Choroid plexus epithelial cell (primary cell): ENCODE data around the gene CELF2.
A peak's percentile ranks its signal among the peaks of the same experiment; 100 is the strongest.

Experiments
- DNase-seq: peaks from one replicate; pipeline ENCODE4 v3.0.0-alpha.2; 2010; ENCODE audit warnings: low read depth
- H3K4me3 ChIP-seq: 2 replicates; pipeline ENCODE4 v1.5.1; 2011; ENCODE audit warnings: low read depth, mild to moderate bottlenecking, control low read depth, low read length, moderate library complexity
- CTCF ChIP-seq: conservative IDR thresholded peaks from 2 replicates; pipeline ENCODE4 v1.5.1; 2011; ENCODE audit warnings: low read depth, mild to moderate bottlenecking, control low read depth, inconsistent platforms, low read length, moderate library complexity

Gene CELF2

GRCh38 chr10:11197266-11197712 is 179.6 kb downstream of the CELF2 start:
- no peak for DNase-seq
- no peak for TF ChIP-seq CTCF
- no peak overlapping the region for H3K4me3 ChIP-seq

DNA sequence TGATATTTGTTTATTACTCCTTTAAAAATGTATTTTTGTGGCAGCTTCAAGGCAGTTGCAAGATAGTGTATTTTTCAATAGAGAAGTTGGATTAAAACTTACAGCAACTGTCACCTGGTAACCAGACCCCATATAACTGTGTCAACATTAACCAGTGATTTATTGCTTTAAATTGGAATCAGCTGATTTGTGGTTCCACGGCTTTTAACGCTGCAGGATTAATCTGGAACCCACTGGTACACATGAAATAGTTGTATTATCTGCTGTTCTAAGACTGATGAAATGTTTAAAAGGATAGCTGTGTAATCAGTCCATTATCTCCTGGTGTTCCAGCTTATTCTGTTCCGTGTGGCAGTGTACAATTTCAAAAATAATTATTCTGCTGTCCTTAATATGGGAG is 180.2 kb downstream of the CELF2 start:
- H3K4me3 ChIP-seq, result no peak overlapping the region
- TF ChIP-seq CTCF, result no peak
- DNase-seq, result no peak

- H3K4me3 ChIP-seq, result no peak overlapping the region
- no peak for DNase-seq
- TF ChIP-seq CTCF, result no peak
Observed at GRCh38 chr10:11201911-11202310, 184.2 kb downstream of the CELF2 start.

GRCh38 chr10:11204351-11204942 is 186.8 kb downstream of the CELF2 start:
- DNase-seq, result peak; percentile 27
- no peak for TF ChIP-seq CTCF
- peak overlapping the region; percentile 28 for H3K4me3 ChIP-seq

GRCh38 chr10:11205030-11205772 is 187.5 kb downstream of the CELF2 start:
- no peak overlapping the region for H3K4me3 ChIP-seq
- no peak for DNase-seq
- TF ChIP-seq CTCF, result no peak

DNA sequence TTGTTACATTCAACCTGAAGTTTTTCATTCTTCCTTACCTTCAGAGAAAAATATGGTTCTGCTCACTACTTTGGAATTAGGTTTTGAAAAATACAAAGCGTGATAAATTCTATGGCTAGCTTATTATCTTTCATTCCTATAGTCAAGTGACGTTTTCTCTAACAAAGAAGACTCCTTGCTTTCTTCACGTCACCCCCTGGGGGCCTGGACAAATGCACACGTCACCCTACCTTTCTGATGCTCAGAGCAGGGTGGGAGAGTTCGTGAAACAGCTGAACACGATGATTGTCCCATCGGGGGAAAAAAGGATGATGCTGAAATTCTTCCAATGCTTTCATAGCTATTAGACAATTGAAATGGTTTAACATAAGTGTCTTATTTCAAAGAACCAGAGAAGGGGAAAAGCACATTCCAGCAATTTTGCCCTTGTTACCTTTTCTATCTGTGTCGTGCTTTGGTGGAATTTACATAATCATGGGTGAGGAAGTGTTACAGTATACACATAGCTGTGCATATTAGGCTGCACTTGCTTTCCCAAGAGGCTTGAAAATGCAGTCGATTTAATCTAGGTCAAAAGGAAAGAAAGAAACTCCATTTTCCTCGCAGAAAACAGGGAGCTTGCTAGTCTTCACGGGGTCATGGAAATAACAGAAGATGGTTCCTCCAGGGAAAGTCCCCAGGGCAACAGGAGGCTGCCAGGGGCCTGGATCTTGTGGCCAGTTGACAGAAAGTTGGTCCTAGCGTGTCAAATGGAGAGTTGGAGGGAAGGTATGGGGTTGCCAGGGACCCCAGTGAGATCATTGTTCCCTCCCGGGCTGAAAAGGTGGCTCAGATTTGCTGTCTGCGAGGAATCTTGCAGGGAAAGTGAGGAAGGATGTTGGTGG is 189.2 kb downstream of the CELF2 start:
- no peak overlapping the region for H3K4me3 ChIP-seq
- DNase-seq, result no peak
- no peak for TF ChIP-seq CTCF

- no peak for TF ChIP-seq CTCF
- no peak for DNase-seq
- no peak overlapping the region for H3K4me3 ChIP-seq
Observed at GRCh38 chr10:11207560-11207844, 189.8 kb downstream of the CELF2 start.
